OCI-LY3 (cell line): ENCODE measurements around the gene CRELD2.

Experiments
- CTCF ChIP-seq: fragments of 200-600, 300-600 bp; sonication (generic); IDR thresholded peaks from 2 replicates; pipeline ENCODE4 v1.5.1; 2014; ENCODE audit warnings: antibody characterized with exemption, low read length, low read depth
- EZH2phosphoT487 ChIP-seq: fragments of 200-600 bp; shearing (Covaris generic); IDR thresholded peaks from 2 replicates; pipeline ENCODE4 v1.6.1; 2018; ENCODE audit warnings: antibody characterized with exemption, mixed run types, low read depth

- TF ChIP-seq CTCF (no peak), EZH2phosphoT487 (no peak)
Measured at GRCh38 chr22:49947296-49947622, 28.8 kb downstream of the CRELD2 start.
